HG02943 (cell line): Measurements from ENCODE around the gene MINK1.
"Not testable (repeated sequence)": the region's sequence is repeated elsewhere in the genome, so short reads cannot be mapped to it uniquely, and the experiment has no call there.

ENCODE experiments used
- ATAC-seq: cut with Tn5 transposase; IDR thresholded peaks from one replicate; pipeline ENCODE4 v1.9.1; 2021; ENCODE audit warnings: mild to moderate bottlenecking, low read depth, moderate library complexity; ENCODE audit not compliant: unreplicated experiment

MINK1 gene

DNA sequence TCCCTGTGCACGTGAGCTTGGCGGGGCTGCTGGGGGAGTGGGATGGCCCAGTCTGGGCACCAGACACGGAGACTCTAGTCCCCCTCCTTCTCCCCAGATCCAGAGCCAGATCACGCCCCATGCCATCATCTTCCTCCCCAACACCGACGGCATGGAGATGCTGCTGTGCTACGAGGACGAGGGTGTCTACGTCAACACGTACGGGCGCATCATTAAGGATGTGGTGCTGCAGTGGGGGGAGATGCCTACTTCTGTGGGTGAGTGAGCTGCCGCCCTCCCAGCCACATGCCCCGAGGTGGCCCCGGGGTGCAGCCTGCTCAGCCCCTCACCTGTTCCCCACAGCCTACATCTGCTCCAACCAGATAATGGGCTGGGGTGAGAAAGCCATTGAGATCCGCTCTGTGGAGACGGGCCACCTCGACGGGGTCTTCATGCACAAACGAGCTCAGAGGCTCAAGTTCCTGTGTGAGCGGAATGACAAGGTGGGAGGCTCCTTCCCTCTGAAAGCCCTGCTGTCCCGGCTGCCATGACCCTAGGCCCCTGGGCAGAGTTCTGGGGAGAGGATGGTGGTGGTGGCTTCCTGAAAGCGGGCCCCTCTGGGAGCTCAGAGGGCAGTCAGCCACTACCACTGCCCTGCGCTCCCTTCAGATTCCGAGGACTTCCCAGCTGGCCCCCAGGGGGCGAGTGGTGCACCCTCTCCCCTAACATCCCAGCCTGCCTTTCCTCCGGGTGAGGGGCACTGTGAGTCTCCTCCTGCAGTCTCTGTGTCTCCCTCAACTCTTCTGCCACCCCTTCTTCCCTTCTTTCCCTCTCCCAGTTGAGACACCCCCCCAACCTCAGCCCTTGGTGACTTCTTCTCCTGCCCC is 63.4 kb downstream of the MINK1 start:
- ATAC-seq = no peak

DNA sequence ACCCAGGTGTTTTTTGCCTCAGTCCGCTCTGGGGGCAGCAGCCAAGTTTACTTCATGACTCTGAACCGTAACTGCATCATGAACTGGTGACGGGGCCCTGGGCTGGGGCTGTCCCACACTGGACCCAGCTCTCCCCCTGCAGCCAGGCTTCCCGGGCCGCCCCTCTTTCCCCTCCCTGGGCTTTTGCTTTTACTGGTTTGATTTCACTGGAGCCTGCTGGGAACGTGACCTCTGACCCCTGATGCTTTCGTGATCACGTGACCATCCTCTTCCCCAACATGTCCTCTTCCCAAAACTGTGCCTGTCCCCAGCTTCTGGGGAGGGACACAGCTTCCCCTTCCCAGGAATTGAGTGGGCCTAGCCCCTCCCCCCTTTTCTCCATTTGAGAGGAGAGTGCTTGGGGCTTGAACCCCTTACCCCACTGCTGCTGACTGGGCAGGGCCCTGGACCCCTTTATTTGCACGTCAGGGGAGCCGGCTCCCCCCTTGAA is 64.1 kb downstream of the MINK1 start:
- no peak for ATAC-seq

DNA sequence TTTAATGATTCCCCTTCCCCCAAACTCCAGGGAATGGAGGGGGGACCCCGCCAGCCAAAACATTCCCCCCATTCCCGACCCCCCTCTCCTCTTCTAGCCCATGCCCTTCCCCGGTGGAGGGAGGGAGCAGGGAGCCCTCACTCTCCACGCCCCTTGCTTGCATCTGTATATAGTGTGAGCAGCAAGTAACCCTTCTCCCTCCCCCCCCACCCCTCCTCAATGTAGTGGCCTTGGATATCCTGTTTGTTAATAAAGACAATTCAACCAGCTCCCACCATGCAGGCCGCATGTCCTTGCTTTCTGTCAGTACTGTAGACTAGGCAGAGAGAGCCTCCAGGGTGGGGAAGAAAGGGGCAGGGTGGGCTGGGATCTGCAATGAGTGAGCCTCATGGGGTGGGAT is 64.6 kb downstream of the MINK1 start:
- no peak for ATAC-seq

DNA sequence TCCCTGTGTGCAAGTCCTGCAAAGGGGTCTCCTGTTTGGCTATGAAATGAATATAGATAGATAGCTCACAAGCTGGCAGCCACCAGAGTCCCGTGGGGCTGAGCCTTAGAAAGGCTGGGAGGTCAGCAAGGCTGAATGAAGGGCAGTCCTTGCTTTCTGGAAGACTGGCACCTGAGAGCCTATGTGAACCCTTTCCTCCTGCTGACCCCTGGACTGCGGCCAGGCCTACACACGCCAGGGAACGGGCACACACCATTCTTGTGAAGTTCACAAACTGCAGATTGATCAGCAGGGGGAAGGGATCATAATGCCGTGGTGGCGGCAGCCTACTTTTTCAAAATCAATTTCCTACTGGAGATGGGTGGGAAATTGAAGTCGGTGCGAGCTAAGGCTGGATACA is 65.2 kb downstream of the MINK1 start:
- ATAC-seq = no peak

DNA sequence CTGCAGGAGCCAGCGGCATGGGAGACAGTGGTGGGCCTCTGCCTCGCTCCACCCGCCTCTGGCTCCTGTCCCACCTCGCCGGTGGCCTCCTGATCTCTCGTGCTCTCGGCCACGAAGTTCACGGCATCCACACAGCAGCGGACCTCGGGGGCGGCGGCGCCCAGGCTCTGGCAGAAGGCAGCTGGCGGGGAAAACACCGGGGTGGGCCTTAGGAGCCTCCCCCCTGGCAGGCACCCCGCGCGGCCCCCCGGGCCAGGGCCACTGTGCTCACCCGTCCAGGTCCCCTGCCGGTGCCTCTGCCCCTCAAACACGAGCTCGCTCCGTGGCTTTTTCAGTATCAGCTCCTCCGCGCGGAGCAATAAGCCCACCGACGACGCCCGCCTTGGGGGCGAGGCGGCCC is 65.8 kb downstream of the MINK1 start:
- no peak for ATAC-seq

DNA sequence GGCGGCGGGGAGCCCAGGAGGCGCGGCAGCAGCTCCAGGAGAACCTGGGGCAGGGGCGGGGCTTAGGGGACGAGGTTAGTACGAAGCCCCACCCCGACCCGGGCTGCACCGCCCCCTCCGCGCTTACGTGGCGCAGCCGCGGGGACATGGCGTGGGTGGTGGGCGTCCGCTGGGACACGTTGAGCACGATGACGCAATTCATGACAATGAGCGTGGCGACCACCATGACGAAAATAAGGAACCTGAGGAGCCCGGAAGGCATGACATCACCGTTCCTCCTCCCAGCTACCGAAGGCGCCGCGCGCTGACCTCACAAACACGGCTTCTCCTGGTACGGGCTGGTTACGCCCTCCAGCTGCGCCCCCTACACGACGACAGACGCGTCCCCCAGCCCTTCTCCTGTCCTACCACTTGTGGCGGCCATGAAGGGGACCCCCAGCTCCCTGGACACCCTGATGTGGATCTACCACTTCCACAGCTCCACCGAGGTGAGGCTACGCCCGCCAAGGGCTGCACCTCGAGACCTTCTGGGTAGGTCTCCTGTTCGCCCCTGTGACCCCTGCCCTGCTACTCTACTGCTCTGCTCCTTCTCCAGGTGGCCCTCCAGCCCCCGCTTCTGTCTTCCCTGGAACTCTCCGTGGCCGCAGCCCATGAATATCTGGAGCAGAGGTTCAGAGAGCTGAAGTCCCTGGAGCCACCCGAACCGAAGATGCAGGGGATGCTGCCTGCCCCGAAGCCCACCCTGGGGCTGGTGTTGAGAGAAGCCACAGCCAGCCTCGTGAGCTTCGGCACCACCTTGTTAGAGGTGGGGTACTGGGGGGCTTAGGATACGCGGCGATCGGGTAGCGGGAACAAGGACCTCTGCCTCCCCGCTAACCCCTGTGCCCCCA is 66.4 kb downstream of the MINK1 start, which contains the start of gene C17orf107:
Gene C17orf107, plus strand, starts transcription at position 196 of the 890 bp plus-strand sequence. Its CDS starts 227 bp downstream, at position 423.
- no peak for ATAC-seq

DNA sequence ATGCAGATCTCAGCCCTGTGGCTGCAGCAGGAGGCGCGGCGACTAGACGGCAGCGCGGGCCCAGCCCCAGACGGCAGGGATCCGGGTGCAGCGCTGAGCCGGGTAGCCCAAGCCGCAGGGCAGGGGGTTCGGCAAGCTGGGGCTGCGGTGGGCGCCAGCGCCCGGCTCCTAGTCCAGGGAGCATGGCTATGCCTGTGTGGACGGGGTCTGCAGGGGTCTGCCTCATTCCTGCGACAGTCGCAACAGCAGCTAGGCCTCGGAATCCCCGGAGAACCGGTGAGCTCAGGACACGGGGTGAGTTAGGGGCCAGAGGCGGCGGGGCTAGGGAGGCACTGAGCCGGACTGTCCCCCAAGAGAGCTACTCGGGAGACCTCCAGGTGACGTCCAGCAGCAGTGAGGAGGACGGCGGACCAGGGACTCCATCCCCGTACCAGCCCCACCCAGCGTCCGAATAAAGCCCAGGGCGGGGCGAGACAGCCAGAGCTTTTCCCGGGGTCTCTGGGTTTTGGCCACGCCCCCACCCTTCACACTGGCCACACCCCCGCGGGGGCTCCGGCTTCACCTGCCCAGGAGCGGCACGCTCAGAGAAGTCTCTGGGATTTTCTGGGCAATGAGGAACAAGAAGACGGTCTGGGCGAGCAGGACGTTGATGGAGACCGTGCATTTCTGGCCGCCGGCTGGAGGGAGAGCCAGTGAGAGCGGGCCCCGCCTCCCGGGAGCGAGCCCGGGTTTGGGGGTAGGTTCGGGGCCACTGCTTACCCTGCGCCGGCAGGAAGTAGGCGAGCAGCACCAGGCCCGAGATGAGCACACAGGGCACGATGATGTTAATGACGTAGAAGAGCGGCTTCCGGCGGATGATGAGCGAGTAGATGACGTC is 67.3 kb downstream of the MINK1 start:
- no peak for ATAC-seq

DNA sequence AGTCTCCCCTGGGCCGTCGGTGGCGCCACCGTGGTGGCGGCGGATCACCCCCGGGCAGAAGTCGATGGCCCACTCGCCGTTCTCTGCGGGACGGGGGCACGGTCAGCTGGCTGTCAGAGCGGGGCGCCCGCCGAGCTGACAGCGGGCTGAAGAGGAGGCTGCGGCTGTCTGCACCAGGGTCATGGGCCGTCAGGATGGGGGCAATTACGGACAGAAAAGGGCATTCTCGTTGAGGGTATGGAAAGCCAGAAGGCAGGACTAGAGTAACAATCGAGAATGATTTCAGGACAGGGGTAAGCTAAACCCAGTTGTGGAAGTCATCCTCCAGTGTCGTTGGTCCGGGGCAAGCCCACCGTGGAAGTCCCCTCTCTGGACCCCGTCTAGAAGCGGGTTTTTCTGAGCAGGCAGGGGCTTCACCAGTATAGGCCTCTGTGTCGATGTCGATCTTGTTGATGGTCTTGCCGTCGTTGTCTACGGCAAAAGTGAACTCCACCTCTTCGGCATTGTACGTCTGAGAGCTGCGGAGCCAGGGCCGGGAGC is 68.0 kb downstream of the MINK1 start:
- no peak for ATAC-seq

DNA sequence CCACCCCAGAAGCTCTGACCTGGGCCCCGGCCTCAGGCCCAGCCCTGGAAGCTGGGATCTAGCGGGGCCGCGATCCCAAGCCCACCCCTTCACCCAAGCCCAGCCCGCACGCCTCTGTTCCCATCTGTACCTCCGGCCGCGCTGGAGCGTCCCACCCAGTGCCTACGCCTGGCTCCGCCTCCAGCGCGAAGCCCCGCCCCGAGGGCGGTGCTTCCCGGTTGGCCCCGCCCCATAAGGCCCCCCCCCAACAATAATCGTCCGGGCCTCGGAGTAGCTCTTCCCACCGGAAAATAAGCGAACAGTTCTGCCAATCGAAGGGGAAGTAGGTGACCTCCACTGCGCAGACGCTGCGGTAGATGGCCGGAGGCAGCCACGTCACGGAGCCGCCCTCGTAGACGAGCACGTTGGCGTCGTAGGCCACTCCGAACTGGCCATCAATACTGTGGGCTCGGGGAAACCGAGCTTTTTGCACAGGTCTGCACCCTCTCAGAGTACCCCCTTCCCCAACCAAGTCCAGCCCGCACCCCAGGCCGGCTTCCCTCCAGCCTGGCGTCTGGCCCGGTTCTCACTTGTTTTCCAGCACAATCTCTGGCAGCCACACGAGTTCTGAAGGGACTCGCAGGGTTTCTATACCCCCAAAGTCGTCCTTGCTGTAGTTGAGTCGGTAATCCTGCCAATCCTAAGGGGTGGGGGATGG is 68.7 kb downstream of the MINK1 start:
- ATAC-seq = no peak

DNA sequence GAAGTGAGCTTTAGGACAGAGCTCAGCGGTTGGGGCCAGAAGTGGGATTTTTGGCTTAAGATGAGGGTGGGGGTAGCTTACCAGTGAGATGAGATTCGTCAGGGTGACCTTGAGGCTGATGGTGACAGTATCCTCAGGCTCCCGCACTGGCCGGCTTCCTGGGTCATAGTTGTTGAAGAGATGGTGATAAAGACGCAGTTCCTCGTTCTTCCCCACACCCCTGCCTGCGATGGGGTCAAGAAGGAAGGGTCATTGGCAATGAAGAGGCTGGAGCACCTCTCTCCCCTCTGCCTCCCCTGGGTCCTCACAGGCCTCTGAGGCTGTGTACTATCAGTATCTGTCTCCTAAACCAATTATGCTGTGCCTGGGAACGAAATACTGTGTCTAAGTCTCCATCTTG is 69.4 kb downstream of the MINK1 start:
- no peak for ATAC-seq

DNA sequence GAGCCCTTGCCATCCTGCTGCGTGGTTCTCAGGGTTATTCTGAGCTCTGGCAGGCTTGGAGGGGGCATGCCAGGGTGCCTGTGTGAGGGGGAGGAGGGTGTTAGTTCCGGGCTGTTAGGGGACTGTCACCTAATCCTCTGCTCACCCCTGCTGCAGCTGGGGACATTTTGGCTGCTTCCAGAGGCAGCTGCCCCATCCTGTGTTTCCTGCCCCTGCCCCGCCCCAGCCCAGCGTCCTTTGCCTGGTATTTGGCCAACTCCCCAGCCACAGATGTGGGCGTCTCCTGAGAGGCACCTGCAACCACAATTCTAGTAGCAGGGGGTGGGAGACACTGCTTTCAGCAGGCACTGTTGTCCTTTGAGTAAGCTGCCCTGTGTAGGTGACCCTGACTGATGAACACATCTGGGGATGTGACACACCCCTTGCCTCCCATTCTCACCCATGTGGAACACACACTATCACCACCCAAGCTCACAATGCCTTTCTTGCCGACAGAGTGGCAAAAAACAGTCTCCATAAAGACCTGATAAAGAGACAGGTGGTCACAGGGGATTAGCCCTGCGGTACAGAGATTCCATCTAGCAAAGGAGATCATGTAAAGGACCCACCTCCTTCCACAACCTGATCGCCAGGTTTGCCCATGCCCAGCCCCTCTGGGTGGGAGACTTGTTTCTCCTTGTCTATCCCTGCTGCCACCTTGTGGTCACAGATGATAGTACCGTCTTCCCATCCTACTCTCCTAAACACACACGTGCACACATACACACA is 70.1 kb downstream of the MINK1 start, which contains the start of gene CHRNE:
Gene CHRNE, minus strand, starts transcription at position 48 of the 768 bp plus-strand sequence. Its CDS starts 35 bp downstream, at position 13.
- ATAC-seq = no peak

DNA sequence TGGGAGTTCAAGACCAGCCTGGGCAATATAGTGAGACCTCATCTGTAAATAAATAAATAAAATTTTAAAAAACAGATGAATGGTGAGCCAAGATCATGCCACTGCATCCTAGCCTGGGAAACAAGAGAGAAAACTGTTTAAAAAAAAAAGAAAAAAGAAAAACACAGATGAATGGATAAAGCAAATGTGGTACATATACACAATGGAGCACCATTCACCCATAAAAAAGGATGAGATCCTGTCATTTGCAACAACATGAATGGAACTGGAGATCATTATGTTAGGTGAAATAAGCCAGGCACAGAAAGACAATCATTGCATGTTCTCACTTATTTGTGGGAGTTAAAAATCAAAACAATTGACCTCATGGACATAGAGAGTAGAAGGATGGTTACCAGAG is 73.5 kb downstream of the MINK1 start:
- ATAC-seq = not testable (repeated sequence)

DNA sequence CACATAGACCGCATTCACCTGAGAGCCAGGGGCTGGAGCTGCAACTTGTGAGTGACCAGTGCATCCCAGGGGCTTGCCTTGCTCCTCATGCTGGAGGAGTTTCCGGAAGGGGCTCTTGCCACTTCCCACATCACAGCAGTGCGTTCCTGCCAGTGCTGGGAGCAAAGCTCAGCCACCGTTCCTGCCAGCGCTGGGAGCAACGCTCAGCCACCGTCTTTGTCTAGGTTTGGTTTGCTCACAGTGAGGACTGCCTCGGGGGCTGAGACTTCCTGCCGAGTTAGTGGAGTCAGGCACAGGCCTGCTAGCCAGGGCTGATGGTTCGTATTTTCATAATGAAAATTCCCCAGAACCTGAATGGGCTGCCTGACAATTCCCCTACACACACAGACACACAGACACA is 75.2 kb downstream of the MINK1 start:
- no peak for ATAC-seq

DNA sequence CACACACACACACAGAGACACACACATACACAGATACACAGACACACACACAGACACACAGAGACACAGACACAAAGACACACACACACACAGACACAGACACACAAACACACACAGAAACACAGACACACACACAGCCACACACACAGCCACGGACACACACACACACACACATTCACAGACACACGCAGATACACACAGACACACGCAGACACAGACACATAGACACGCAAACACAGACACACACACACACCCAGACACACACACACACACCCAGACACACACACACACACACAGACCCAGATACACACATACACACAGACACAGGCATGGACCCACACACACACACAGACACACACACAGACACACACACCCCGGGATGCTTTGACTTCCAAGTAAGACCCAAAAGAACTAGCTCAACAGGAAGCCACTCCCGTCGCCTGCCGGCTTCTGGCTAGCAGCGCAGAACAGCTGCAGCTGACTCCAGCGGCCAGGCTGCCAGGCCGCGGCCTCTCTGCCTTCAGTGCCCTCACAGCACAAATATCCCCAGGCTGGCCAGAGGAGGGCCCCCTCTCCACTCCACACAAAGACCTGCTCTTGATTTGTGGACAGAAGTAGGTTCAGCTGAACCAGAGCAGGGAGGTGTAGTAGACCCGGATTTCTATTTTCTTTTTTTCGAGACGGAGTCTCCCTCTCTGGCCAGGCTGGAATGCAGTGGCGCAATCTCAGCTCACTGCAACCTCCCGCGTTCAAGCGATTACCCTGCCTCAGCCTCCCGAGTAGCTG is 75.8 kb downstream of the MINK1 start:
- ATAC-seq = no peak

DNA sequence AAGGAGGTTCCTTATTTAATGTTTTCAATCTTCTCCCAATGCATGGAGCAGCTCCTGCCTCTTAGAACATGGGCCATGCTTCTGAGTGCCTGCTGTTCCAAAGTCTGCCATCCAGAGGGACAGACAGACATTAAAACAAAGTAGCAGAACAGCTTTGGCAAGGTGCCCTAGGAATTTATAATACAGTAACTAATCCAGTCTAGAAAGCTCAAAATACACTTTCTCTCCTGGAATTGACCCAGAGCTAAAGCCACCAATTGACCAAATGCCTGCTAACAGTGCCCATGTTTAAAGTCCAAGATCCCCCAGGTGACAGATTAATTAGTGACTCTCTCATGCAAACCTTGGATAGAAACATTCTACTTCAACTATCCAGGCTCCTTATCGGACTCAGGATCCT is 80.9 kb downstream of the MINK1 start:
- ATAC-seq = no peak

DNA sequence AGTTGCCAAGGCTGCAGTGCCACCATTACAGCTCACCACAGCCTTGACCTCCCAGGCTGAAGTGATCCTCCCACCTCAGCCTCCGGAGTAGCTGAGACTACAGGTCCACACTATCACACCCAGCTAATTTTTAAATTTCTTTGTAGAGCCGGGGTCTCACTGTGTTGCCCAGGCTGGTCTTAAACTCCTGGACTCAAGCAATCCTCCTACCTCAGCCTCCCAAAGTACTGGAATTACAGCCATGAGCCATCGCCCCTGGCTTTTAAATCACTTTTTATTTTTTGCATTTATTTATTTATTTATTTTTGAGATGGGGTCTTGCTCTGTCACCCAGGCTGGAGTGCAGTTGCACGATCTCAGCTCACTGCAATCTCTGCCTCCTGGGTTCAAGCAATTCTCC is 81.4 kb downstream of the MINK1 start:
- not testable (repeated sequence) for ATAC-seq

DNA sequence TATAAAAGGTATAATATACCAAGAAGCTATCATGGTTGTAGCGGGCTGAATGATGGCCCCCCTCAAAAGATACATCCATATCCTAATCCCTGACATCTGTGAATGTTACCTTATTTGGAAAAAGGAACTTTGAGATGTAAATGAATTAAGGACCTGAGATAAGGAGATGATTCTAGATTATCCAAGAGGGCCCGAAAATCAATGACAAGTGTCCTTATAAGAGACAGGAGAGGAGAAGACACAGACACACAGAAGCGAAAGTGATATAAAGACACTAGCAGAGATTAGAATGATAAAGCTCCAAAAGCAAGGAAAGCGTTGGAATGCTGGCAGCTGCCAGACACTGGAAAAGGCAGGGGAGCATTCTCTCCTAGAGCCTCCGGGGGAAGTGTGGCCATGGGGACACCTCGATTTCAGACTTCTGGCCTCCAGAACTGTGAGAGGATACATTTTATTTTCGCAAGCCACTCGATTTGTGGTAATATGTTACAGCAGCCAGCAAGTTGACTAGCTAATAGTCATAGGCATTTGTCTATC is 86.4 kb downstream of the MINK1 start:
- no peak for ATAC-seq
